ENCODE results near the gene MYMX. TPM values are rescaled to one million over a fixed set of nuclear protein-coding genes. Genes with fewer than 3 reads are reported as not detected.
A peak's percentile ranks its signal among the peaks of the same experiment; 100 is the strongest.

The MYMX gene
- total and polyA plus RNA-seq, 2 donors from 2014 or later = 1.1 to 2.2 TPM

DNA sequence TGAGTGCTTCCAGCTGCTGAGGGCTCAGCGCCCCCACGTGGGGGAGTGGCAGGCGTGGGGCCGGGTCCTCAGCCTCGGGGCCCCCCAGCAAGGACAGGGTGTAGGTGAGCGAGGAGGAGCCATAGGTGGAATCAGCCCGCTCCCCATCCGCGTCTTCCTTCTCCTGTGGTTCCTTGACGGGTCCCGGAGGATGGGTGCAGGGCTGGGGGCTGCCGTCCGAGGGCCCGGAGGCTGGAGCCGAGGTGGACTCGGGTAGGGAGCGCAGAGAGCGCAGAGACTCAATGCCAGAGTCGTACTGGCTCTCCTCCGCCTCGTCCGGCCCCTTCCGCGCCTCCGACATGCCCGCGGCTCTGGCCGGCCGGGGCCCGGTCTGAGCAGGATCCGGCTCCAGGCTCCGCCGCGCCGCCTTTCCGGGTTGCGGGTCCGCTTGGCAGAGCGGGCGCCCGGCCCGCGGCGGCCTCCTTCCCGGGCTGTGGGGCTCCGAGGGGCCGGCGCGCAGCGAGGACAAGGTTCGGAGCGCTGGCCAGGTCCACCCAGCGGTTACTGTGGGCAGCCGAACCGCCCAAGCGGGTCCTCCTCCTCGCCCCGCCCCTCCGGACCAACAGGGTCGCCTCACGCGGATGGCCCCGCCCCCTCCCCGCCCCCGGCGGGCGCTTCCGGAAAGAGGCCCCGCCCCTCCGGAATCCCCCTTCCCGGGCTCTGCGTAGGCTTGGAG, 48.4 kb downstream of the MYMX start, which contains the start of gene NFKBIE:
TSS of gene NFKBIE (minus strand) at position 545 of the 715 bp plus-strand sequence. CDS start at position 340, 205 bp downstream.
- Histone ChIP-seq H3K4me3 (ENCODE audit: low read length in 3 of 3) (peak within 1 kb of the TSS; percentile 61 to 78 (median 70)), H3K9me3 (ENCODE audit: control insufficient read depth in 2 of 3, insufficient read depth in 1 of 3, low read length in 3 of 3) (no peaks in the 10 kb centered on the region), H3K9ac (ENCODE audit: low read length in 3 of 3) (peak within 1 kb of the TSS; percentile 33 to 82 (median 81)), H3K27ac (ENCODE audit: low read depth in 2 of 2, low read length in 2 of 2) (peak within 1 kb of the TSS; percentile 68 to 75), H3K4me1 (ENCODE audit: control insufficient read depth in 2 of 3, insufficient read depth in 2 of 3, low read depth in 1 of 3, low read length in 3 of 3) (peaks cover 2 to 26% (median 22%) of the 10 kb centered on the region in 3 donors), H3K27me3 (ENCODE audit: control insufficient read depth, insufficient read depth, low read length) (peaks cover 12% of the 10 kb centered on the region), H3K36me3 (ENCODE audit: control insufficient read depth in 2 of 3, insufficient read depth in 3 of 3, low read length in 3 of 3) (no peaks in the 10 kb centered on the region)
- no peak for FAIRE-seq
- intact Hi-C loops (cut with DNase I) = no loop called here
- DNase-seq = peak; percentile 96 to 99 (median 97)
- TF ChIP-seq CTCF (IDR thresholded peaks at IDR 0.05; ENCODE audit: borderline replicate concordance, extremely low read depth, insufficient read depth) = peak; percentile 15

GRCh38 chr6:44265722-44266233, 49.1 kb downstream of the MYMX start:
- intact Hi-C loops (cut with DNase I) = no loop called here

GRCh38 chr6:44266347-44266746, 49.6 kb downstream of the MYMX start:
- no peak for TF ChIP-seq CTCF (IDR thresholded peaks at IDR 0.05; ENCODE audit: borderline replicate concordance, extremely low read depth, insufficient read depth)
- Histone ChIP-seq H3K9me3 (ENCODE audit: control insufficient read depth in 2 of 3, insufficient read depth in 1 of 3, low read length in 3 of 3) (no peaks in the 10 kb centered on the region), H3K9ac (ENCODE audit: low read length in 3 of 3) (no peak overlapping the region), H3K27ac (ENCODE audit: low read depth in 2 of 2, low read length in 2 of 2) (no peak overlapping the region), H3K4me3 (ENCODE audit: low read length in 3 of 3) (no peak overlapping the region), H3K36me3 (ENCODE audit: control insufficient read depth in 2 of 3, insufficient read depth in 3 of 3, low read length in 3 of 3) (no peaks in the 10 kb centered on the region), H3K27me3 (ENCODE audit: control insufficient read depth, insufficient read depth, low read length) (peaks cover 12% of the 10 kb centered on the region), H3K4me1 (ENCODE audit: control insufficient read depth in 2 of 3, insufficient read depth in 2 of 3, low read depth in 1 of 3, low read length in 3 of 3) (peaks cover 2 to 29% (median 22%) of the 10 kb centered on the region in 3 donors)
- no peak for FAIRE-seq
- DNase-seq = no peak
- intact Hi-C loops (cut with DNase I) = no loop called here

More at GRCh38 chr6:44265722-44266233, 49.1 kb downstream of the MYMX start:
- Histone ChIP-seq H3K4me1 (ENCODE audit: control insufficient read depth in 2 of 3, insufficient read depth in 2 of 3, low read depth in 1 of 3, low read length in 3 of 3) (peaks cover 2 to 26% (median 22%) of the 10 kb centered on the region in 3 donors), H3K27me3 (ENCODE audit: control insufficient read depth, insufficient read depth, low read length) (peaks cover 12% of the 10 kb centered on the region), H3K27ac (ENCODE audit: low read depth in 2 of 2, low read length in 2 of 2) (no peak overlapping the region), H3K9me3 (ENCODE audit: control insufficient read depth in 2 of 3, insufficient read depth in 1 of 3, low read length in 3 of 3) (no peaks in the 10 kb centered on the region), H3K4me3 (ENCODE audit: low read length in 3 of 3) (peak overlapping the region; percentile 4 to 78 (median 28)), H3K9ac (ENCODE audit: low read length in 3 of 3) (no peak overlapping the region), H3K36me3 (ENCODE audit: control insufficient read depth in 2 of 3, insufficient read depth in 3 of 3, low read length in 3 of 3) (no peaks in the 10 kb centered on the region)
- FAIRE-seq = no peak
- no peak for TF ChIP-seq CTCF (IDR thresholded peaks at IDR 0.05; ENCODE audit: borderline replicate concordance, extremely low read depth, insufficient read depth)
- peak in 1 of 5 donors; percentile 64 for DNase-seq

Measured in kidney (tissue), 14 donors.